GM21723 (cell line): ENCODE data around the gene PPTC7.
"Not testable (repeated sequence)": the region's sequence is repeated elsewhere in the genome, so short reads cannot be mapped to it uniquely, and the experiment has no call there.

ENCODE experiments used
- ATAC-seq: cut with Tn5 transposase; IDR thresholded peaks from one replicate; pipeline ENCODE4 v1.9.1; 2021; ENCODE audit warnings: mild to moderate bottlenecking, moderate library complexity; ENCODE audit not compliant: unreplicated experiment

The PPTC7 gene, protein sequence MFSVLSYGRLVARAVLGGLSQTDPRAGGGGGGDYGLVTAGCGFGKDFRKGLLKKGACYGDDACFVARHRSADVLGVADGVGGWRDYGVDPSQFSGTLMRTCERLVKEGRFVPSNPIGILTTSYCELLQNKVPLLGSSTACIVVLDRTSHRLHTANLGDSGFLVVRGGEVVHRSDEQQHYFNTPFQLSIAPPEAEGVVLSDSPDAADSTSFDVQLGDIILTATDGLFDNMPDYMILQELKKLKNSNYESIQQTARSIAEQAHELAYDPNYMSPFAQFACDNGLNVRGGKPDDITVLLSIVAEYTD

DNA sequence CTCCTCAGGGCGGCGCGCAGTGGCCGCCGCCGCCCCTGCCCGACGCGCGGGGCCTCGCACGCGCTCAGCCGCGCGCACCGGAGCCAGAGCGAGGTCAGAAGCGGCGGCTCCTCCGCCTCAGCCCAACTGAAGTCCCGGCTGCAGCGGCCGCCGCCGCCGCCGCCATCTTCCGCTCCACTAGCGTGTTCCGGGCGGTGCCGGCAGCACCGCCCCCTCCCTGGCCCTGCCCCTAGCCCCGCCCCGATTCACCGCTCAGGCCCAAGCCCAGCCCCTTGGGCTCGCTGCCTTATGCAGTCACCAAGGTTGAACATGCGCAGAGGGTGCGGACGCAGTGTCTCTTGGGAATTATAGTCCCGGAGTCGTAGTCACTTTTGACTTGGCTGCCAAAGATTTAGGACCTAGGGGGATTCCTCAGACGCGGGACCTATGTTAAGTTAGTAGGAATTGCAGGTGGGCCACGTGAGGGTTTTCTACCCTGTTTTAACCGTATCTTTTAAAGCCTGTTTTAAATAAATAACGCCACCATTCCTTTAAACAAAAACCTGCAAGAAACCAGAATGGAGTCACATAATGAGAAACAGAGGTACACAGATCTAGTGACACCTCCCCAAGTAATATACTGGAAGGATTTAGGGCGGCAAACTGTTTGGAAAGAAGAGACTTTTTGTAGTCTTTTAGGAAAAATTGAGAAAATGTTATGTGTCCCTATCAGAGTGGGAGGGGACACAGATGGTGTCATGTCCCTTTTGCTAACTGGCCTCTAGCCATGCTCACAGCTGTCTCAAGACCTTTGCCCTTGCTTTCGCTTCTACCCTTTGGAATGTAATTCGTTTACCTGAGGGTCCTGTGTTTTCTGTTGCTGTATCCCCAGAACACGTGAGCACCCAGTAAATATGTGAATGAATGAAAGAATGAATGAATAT is at the start of gene PPTC7:
Gene PPTC7 (minus strand): TSS at position 182 of the 923 bp plus-strand sequence. CDS start 287 bp downstream, outside the sequence.
- ATAC-seq = peak; percentile 76

DNA sequence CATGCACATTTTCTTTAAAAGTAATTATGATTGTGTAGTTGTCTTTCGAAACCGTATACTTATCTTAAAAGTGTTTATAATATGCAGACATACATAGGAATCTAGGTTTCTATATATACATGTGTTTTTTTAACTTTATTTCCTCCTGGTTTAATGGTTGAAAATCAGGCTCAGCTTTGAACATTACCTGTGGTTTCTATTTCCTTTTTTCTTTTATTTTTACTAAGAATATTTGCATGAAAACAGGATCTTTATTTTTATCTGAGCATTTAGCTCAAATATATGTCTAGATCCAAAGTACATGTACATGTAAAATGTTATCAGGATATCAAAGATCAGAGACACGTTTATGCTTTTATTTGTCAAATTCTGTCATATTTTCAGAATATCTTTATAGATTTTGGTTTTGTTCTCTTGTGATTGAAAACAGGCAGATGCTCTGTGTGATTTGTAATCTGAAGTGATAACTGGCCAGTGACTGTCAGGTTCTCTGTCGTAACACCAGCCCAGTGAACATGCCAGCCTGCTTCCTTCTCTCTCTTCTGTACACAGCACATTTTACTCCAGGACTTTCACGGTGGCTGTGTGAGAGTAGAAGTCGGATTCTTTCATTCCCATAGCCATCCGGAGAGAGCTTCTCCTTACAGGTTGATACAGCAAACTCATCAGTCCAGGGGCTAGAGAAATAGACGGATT is 44.5 kb upstream of the PPTC7 start:
- ATAC-seq = no peak

DNA sequence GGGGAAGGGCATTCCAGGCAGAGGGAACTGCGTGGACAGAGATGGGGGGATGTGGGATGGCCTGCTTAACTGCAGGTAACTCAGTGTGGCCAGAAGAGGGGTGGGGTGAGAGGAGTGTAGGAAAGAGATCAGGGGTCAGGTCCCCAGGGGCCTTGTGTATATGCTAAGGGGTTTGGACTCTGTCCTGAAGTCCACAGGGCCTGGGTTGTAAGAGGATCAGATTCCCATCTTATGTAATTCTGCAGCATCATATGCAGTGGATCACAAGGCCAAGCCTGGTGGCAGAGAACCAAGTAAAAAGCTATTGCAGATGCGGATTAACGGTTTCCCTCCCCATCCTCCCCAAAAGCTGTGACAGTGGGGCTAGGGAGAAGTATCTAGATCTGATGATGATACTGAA is 39.5 kb upstream of the PPTC7 start:
- no peak for ATAC-seq

DNA sequence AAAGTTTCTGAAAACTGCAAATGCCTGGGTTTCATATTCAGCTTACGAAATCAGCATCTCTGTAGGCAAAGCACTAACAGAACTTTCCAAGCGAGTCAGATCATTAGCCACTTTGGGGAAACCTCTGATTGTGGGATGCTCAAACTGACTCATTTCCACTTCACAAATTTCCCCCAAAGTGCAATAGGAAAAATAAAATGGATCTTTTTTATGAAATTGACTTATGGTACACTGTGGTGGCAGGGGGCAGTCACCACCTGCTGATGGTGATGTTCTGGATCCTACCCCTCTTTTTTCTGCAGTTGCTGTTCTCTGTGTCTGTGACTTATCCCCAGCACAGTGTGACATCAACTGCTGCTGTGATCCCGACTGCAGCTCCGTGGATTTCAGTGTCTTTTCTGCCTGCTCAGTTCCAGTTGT is 36.4 kb upstream of the PPTC7 start:
- peak; percentile 63 for ATAC-seq

DNA sequence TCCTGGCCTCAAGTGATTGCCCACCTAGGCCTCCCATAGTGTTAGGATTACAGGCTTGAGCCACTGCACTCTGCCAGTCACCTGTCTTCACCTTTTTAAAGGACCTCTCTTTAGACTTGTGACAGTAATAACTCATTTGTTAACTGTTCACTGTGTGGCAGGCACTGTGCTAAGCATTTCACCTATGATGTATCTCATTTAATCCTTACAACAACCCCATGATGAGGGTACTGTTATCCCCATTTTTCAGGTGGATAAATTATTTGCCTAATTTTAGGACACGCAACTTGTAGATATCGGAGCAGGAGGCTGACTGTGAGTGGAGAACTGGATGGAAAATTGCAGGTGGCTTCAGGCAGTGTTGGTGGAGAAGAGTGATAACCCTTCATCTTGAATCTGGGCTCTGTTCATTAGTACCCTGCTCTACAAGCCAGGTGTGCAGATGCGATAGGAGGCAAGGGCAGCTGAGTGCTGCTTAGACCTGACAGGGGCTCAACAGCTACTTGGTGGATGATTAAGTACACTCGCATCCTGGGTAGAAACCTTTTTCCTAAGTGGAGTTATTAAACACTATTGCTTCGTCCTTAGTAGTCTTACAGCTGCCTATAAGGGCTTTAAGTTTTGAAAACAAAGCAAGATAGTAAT is 33.5 kb upstream of the PPTC7 start:
- no peak for ATAC-seq

DNA sequence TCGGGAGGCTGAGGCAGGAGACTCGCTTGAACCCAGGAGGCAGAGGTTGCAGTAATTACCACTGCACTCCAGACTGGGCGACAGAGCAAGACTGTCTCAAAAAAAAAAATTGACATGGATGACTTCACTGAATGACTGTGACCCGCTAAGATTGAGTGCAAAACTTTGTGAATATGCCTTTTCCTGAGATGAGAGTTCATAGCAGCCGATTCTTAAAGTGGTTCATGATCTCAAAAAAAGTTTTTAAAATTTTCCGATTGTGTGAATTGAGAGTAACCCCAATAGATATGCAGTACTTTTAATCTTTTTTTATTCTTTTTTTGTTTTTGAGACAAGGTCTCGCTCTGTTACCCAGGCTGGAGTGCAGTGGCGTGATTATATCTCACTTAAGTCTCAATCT is 32.1 kb upstream of the PPTC7 start:
- no peak for ATAC-seq

DNA sequence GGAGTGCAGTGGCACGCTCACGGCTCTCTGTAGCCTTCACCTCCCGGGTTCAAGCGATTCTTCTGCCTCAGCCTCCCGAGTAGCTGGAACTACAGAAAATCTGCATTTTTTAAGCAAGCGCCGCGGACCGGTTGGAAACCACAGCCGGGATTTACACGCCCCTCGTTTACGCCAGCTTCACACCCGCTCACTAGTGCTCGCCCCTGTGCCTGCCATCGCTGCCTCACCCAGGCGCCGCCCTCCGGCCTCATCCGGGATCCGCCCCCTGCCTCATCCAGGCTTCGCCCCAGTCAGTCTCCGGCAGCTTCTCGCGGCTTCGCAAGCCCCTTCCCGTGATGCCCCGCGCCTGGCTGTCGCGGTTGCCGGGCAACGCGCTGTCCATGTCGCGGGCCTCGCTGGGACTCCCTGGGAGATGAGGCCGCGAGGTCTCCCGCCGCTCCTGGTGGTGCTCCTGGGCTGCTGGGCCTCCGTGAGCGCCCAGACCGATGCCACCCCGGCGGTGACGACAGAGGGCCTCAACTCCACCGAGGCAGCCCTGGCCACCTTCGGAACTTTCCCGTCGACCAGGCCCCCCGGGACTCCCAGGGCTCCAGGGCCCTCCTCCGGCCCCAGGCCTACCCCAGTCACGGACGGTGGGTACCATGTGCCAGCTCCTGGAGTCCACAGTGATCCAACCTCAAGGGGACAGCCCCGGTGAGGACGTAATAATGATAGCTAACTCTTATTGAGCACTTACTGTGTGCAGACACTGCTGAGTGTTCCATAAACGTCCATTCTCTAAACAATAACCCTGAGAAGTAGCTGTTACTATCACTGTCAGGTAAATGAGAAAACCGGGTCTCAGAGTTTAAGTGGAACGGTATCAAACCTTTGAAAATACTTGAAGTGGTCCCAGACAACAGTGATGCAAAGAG is 30.9 kb upstream of the PPTC7 start, which contains the start of gene TCTN1:
Gene TCTN1 (plus strand): TSS at position 359 of the 914 bp plus-strand sequence. CDS start 54 bp downstream, at position 413.
- ATAC-seq = peak; percentile 91

DNA sequence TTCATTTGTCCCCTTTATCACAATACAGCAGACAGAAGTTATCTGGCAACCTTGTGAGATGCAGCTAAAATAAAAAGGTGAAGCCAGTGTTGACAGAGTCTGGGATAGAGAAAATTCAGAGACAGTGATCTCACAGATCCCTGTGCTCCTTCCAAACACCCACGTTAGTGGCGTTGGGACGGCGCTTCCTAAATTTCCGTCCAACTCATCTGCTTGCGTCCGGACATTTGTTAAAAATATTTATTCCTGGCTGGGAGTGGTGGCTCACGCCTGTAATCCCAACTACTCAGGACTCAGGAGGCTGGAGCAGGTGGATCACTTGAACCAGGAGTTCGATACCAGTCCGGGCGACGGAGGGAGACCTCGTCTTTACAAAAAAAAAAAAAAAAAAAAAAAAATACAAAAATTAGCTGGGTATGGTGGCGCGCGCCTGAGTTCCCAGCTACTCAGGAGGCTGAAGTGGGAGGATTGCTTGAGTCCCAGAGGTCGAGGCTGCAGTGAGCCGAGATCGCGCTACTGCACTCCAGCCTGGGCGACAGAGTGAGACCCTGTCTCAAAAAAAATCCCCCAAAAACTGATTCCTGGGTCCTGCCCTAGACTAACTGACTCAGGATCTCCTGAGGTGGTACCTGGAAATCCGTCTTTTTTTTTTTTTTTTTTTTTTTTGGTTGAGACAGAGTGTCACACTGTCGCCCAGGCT is 30.1 kb upstream of the PPTC7 start:
- no peak for ATAC-seq

DNA sequence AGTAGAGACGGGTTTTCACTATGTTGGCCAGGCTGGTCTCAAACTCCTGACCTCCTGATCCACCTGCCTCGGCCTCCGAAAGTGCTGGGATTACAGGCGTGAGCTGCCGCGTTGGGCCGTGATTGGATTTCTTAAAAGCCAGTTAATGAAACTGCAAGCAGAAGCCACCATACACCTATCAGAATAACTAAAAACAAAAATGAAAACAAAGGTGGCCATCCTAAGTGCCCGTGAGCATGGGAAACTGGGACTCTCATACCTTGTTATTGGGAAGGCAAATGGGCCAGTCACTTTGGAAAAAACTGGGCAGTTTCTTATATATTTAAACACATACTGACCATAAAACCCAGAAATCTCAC is 23.1 kb upstream of the PPTC7 start:
- ATAC-seq = no peak

DNA sequence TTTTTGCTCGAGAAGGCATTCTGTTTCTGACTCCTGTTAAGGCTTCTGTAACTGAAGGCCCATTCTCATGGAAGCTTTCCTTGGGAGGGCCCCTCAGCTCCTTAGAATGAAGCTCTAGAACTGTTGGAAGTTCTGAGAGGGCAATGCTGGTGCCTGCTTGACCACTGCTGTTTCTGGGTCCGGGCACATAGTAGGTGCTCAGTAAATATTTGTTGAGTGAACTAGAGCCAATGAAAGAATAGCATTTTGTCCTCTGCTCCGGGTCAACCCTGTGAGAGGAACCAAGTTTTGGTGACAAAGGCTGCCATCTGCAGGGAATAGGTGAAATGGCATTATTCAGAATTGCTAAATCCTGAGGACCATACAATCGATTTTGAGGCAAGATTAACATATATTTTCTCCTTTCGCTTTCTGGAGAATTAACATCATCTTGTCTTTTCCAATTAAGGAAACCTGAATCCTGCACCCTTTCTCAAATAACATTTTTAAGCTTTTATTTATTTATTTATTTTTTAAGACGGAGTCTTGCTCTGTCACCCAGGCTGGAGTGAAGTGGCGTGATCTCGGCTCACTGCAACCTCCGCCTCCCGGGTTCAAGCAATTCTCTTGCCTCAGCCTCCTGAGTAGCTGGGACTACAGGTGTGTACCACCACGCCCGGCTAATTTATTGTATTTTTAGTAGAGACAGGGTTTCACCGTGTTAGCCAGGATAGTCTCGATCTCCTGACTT is 19.1 kb upstream of the PPTC7 start:
- not testable (repeated sequence) for ATAC-seq

DNA sequence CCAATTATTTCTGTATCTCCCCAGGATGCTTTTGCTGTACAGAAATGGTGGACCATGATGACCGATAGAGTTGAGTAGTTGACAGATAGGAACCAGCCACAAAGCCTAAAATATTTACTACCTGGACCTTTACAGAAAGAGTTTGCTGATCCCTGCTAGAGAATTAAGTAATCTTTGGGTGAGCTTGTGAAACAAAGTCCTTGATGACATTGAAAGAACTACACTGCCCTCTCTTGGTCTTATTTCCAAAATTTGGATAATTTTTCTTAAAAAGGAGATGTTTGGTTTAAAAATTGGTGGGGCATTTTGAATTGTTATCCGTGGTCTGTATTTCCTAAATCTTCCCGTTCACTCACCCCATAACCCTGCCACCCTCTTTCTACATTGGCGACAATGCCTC is 17.1 kb upstream of the PPTC7 start:
- no peak for ATAC-seq

DNA sequence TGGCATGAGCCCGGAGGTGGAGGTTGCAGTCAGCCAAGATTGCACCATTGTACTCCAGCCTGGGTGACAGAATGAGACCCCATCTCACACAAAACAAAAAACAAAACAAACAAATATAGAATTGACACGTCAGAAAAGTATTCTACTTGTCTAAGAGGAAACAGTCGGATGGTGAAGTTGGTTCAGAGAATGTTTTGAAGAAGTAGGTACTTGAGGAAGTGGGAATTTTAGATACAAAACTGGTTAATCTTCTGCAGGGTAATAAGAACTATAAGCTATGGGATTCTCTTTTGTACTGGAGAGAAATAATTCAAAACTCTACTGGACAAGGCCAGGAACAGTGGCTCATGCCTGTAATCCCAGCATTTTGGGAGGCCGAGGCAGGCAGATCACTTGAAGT is 16.2 kb upstream of the PPTC7 start:
- ATAC-seq = no peak

DNA sequence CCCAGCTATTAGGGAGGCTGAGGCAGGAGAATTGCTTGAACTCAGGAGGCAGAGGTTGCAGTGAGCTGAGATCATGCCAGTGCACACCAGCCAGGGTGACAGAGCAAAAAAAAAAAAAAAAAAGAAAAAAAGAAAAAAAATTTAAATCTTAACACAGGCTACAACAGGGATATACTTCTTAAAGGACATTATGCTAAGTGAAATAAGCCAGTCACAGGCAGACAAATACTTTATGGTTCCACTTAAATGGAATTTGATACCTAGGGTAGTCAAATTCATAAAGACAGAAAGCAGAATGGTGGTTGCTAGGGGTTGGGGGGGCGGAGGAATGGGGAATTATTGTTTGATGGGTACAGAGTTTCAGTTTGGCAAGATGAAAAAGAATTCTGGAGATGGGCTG is 14.8 kb upstream of the PPTC7 start:
- no peak for ATAC-seq

DNA sequence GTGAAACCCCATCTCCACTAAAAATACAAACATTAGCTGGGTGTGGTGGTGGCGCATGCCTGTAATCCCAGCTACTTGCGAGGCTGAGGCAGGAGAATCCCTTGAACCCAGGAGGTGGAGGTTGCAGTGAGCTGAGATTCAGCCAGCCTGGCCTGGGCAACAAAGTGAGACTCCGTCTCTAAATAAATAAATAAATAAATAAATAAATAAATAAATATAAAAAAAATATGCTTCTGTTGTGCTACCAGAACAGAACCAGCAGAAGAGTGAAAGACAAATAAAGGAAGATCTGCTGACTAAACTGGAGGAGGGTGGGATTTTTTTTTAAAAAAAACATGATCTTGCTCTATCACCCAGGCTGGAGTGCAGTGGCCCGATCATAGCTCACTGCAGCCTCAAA is 9.8 kb upstream of the PPTC7 start:
- ATAC-seq = not testable (repeated sequence)

DNA sequence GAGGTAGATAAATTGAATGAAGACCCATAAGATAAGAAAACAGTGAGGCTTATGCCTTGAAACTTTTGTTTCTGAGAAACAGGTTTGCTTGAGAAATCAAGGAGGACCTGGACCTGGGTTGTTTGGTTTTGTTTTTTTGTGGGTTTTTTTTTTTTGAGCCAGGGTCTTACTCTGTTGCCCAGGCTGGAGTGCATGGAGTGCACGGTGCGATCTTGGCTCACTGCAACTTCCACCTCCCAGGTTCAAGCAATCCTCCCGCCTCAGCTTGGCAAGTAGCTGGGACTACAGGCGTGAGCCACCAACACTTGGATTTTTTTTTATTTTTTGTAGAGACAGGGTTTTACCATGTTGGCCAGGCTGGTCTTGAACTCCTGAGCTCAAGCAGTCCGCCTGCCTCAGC is 9.0 kb upstream of the PPTC7 start:
- ATAC-seq = no peak

DNA sequence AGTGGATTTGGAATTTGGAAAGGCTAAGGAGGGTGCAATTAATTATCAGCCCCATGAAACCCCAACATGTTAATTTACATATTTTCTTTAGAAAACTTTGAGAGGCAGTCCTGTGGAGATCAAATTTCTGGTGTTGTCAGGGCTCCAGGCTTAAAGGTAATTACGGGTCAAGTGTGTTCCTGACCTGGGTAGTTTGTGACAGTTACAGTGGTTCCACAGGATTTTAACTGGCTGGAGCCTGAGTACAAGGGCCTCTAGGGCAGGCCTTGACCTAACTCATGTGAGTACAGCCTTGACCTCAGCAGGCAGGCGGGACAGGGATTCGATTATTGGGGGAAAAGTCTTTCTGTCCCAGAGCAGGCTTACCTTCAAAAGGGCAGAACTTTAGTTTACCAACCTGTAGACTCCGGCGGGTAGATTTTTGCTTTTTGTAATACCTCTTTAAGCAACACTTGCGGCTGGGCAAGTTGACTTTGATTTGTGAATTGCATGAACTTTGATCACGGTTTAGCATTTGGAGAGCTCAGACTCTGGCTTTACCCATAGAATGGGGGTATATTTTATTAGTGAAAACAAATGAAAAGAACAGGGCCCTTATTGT is 8.4 kb upstream of the PPTC7 start:
- peak; percentile 3 for ATAC-seq

DNA sequence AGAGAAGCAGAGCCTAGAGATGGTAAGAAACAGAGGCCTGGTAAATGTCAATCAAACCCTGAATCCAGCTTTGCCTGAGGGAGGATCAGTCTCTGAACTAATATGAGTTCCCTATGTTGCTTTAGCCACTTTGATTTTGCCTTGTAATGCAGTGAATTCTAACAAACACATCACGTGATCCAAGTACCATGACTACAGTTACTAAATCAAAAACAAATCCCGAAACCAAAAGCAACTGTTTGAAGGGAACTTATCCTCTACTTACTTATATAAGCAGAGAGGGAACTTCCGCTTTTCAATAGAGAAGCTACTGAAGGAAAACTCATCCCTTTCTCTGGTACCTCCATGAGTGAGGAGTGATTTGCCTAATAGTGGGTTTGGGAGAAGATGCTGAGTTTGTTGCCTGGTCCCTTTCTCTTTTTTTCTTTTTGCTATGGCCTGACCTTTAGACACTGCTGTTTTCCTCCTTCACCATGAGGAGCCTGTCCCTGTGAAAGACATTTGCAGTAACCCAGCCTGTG is 7.7 kb upstream of the PPTC7 start:
- peak; percentile 76 for ATAC-seq

DNA sequence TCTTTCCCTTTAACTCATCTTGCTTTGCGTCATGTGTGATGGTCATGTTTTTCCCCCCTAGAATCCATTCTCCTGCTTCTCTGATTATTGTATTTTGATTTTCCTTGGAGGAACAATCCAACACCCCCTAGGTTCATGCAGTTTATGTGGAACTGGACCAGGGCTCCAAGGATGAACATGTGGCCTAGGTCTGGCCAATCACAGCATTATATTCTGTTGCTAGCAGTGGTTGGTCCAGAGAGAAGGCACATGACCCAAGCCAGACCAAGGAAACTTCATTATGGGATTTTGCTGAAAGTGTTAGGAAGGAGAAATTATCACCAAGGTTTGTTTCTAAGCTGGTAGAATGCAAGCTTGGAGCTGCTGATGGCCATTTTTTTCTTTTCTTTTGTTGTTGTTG is 6.9 kb upstream of the PPTC7 start:
- ATAC-seq = no peak
